T-helper 1 cell treated with Interleukin-12 subunit alpha and Interleukin-12 subunit beta and Interleukin-4 antibody, amounts not matched to agents 30 ng/mL and 1 ng/mL, for 36 hours (primary cell): Measurements from ENCODE around the gene ZNF615. TPM values are rescaled to one million over a fixed set of nuclear protein-coding genes. Genes with fewer than 3 reads are reported as not detected.
"Not testable (repeated sequence)": the region's sequence is repeated elsewhere in the genome, so short reads cannot be mapped to it uniquely, and the experiment has no call there.

Source experiments
- intact Hi-C: fragments of 100-400 bp; cut with micrococcal nuclease; formaldehyde crosslinking; loops from one replicate; pipeline ENCODE4 v1.15.1; 2024
- total RNA-seq: library from RNA; stranded (reverse); gene quantifications from 2 replicates; pipeline ENCODE4 v1.2.3, GENCODE V29; 2022

ZNF615 gene
- 9.4 and 10.2 TPM in 2 replicates for total RNA-seq

GRCh38 chr19:52007806-52008557, at the start of gene ZNF615:
Gene ZNF615, minus strand, starts transcription at chr19:52008211. Its CDS starts 4,500 bp downstream, at chr19:52003711.
- intact Hi-C loops = loop anchor here (1.0 to 5.0 kb wide), 9 partner anchors 20 to 1095 kb away; partner anchors contain the start of genes ZNF160, ZNF350, ZNF613 and ZNF614

DNA sequence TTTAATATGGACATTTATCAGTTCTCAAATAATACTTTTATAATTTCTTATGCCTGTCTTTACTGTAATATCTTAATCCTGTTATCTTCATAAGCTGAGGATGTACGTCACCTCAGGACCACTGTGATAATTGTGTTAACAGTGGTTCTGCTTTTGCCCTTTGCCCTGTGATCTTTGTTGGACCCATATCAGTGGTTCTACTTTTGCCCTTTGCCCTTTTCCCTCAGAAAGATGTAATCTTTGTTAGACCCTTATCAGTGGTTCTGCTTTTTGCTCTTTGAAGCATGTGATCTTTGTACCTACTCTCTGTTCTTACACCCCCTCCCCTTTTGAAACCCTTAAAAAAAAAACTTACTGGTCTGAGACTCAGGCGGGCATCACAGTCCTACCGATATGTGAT, 48.5 kb upstream of the ZNF615 start:
- intact Hi-C loops = not testable (repeated sequence)

- intact Hi-C loops = not testable (repeated sequence)
Measured at GRCh38 chr19:52051736-52052135, 43.7 kb upstream of the ZNF615 start.

GRCh38 chr19:52048555-52049501, 40.8 kb upstream of the ZNF615 start, which contains the start of gene ZNF432:
Gene ZNF432, minus strand, starts transcription at chr19:52048838. Its CDS starts 1,970 bp downstream, at chr19:52046868.
- intact Hi-C loops = loop anchor here (1.0 to 5.0 kb wide), 10 partner anchors 21 to 913 kb away; partner anchors contain the start of genes ZNF350, ZNF613, ZNF614 and ZNF615

GRCh38 chr19:52039169-52039568, 31.2 kb upstream of the ZNF615 start:
- intact Hi-C loops = no loop called here

GRCh38 chr19:52034051-52034728, 26.2 kb upstream of the ZNF615 start:
- intact Hi-C loops = no loop called here

DNA sequence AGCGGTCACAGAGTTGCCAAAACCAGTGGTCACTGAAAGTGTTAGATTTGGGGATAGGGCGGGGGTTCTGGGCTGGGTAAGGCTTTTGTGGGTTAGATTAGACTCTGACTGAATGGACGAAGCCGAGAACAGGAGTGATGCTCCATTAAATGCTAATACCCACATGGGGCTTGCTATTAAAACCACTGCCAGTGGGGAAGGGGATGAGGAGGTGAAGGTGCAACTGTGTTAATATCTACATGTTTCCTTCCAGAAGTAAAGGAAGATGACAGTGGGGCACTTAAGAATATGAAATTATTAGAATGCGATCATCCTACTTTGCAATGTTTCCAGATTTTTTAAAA, 20.7 kb upstream of the ZNF615 start:
- intact Hi-C loops = loop anchor here (1.0 to 5.0 kb wide), 7 partner anchors 20 to 209 kb away; partner anchors contain the start of genes ZNF350, ZNF432, ZNF613 and ZNF615

- intact Hi-C loops = loop anchor here (1.0 to 5.0 kb wide), 7 partner anchors 20 to 209 kb away; partner anchors contain the start of genes ZNF350, ZNF432, ZNF613 and ZNF615
Measured at GRCh38 chr19:52028027-52028779, 20.2 kb upstream of the ZNF615 start, which contains the start of gene ZNF614. Gene ZNF614, minus strand, starts transcription at chr19:52028379. Its CDS starts 2,634 bp downstream, at chr19:52025745.

GRCh38 chr19:52026255-52026990, 18.4 kb upstream of the ZNF615 start:
- intact Hi-C loops = loop anchor here (5.0 kb wide), 1 partner anchor 211 kb away; no protein-coding TSS in a partner anchor

- intact Hi-C loops = not testable (repeated sequence)
Measured at GRCh38 chr19:52024478-52024877, 16.5 kb upstream of the ZNF615 start.

DNA sequence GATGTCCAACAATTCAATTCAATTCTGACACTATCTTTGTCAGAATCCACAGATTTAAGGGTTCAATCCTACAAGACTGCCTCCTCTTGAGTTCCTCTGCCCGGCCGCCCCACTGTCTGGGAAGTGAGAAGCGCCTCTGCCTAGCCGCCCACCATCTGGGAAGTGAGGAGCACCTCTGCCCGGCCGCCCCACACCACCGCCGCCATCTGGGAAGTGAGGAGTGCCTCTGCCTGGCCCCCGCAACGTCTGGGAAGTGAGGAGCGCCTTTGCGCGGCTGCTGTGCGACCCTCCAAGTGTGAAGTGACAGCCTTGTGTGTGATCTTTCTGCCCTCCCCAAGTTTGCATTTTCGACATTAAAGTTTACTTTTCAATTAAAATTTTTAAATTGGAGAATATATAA, 14.2 kb upstream of the ZNF615 start:
- intact Hi-C loops = no loop called here

GRCh38 chr19:52020506-52020905, 12.5 kb upstream of the ZNF615 start:
- intact Hi-C loops = no loop called here

DNA sequence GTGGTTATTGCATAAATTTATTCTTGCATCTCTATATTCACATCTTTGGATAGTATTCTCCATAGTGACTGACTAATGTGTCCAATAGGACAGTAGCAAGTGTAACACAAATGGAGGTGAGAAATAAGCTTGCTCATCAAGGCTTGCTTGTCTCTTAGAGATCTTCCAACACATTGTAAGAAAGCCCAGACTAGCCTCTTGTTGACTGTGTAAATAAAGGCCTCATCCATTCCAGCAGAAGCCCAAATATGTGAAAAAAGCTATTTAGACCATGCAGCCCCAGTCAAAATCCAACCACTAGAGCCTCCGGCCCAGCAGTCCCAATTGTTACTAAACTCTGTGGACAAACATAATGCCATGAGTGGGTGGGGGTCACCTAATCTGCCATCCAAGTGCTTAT, 2.7 kb upstream of the ZNF615 start:
- intact Hi-C loops = no loop called here

GRCh38 chr19:52007451-52007805, 583 bp downstream of the ZNF615 start:
- intact Hi-C loops = loop anchor here (2.0 to 5.0 kb wide), 3 partner anchors 230 to 1095 kb away; partner anchors contain the start of gene ZNF160

GRCh38 chr19:51994048-51994644, 13.9 kb downstream of the ZNF615 start:
- intact Hi-C loops = no loop called here

DNA sequence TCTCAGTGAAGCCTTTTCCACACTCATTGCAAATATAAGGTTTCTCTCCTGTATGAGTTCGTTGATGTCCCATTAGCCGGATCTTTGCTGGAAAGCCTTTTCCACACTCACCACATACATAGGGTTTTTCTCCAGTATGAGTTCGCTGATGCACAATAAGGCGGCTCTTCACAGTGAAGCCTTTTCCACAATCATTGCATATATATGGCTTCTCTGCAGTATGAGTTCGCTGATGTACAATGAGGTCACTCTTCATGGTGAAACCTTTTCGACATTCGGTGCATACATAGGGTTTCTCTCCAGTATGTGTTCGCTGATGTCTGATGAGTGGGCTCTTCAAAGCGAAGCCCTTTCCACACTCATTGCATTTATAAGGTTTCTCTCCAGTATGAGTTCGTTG, 14.6 kb downstream of the ZNF615 start:
- intact Hi-C loops = no loop called here

DNA sequence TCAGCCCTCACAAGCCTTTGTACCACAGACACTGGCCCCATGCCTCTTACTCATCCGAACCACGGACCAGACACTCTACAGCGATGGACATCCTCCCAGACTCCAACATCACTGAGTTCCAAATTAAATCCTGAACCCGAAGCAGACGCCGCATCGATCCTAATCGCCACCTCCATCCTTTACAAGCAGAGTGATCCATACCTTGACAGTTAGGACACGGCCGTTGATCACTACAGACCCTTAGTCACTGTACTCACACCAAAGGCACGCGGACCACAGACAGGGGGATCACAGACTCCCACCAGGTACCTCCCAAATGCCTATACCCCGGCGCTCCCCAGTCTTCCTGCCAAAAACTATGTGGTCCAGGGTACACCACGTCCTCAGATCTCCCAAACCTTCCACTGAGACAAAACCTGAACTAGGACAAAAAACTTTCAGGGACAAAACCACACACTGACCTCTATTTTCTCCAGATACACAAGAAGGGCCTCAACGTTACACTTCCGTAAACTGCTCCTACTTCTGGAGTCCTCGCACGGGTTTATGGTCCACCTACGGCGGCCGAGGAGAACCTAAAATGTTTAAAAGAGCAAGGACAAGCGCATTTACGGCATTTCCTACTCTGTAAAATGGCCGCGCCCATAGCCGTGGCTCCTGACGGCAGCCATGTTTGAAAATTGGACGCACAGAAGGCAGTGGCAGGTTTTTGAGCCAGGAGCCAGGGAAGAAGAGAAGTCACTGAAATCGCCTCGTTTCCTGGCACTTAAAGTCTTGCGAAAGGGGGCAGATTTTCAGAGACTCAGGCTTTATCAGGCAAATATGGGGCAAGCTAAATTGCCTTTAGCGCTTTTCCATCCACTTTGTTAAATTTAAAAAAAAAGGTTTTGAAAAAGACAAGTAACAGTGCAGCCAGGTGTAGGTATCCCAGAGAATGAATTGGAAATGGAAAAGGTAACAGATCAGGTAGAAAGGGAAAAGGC, 21.4 kb downstream of the ZNF615 start, which contains the start of gene ZNF350:
ZNF350 (minus strand) TSS at position 532 of the 983 bp plus-strand sequence. CDS start 12,480 bp downstream, outside the sequence.
- intact Hi-C loops = loop anchor here (1.0 kb wide), 6 partner anchors 22 to 204 kb away; partner anchors contain the start of genes PPP2R1A, ZNF613, ZNF614 and ZNF615

- intact Hi-C loops = no loop called here
Measured at GRCh38 chr19:51983361-51983760, 24.6 kb downstream of the ZNF615 start.
